H1 (cell line): ENCODE results near the gene PHYHD1. TPM values are rescaled to one million over a fixed set of nuclear protein-coding genes. Genes with fewer than 3 reads are reported as not detected.
A peak's percentile ranks its signal among the peaks of the same experiment; 100 is the strongest.

Experiments used
- CTCF ChIA-PET: fragments of 300-600 bp; sonication (Branson Sonifier 250); formaldehyde crosslinking; loops from one replicate; lab custom pipeline; 2021; ENCODE audit not compliant: partially characterized antibody; lab: Charles Lee
- POLR2A ChIA-PET: fragments of 300-600 bp; sonication (Branson Sonifier 250); formaldehyde crosslinking; loops from one replicate; lab custom pipeline; 2021; ENCODE audit warnings: inconsistent platforms; ENCODE audit not compliant: partially characterized antibody; lab: Charles Lee
- DNase-seq, 2 experiments: peaks; one replicate each; pipeline versions ENCODE4 v3.0.0 to v3.0.0-alpha.2; 2010 to 2022; ENCODE audit warnings: low spot score in 2 of 2, low read depth in 1 of 2, mixed read lengths in 1 of 2
- FAIRE-seq: peaks from 2 replicates; lab custom pipeline; 2011; peaks lifted over from hg19 to GRCh38; lab: Jason Lieb, UNC
- H2AFZ ChIP-seq: 2 replicates; pipeline ENCODE4 v1.8.1; 2012; ENCODE audit warnings: low read length, inconsistent platforms
- H2AK5ac ChIP-seq: 2 replicates; pipeline ENCODE4 v1.6.1; 2013; ENCODE audit warnings: low read depth, low read length
- H2BK120ac ChIP-seq: replicated peaks from 2 replicates; pipeline ENCODE3; 2013; ENCODE audit warnings: low read depth, low read length, inconsistent platforms
- H2BK12ac ChIP-seq: 2 replicates; pipeline ENCODE4 v1.6.1; 2013; ENCODE audit warnings: low read depth, low read length
- H2BK15ac ChIP-seq: 2 replicates; pipeline ENCODE4 v1.6.1; 2013; ENCODE audit warnings: low read length
- H2BK20ac ChIP-seq: 2 replicates; pipeline ENCODE4 v1.6.1; 2013; ENCODE audit warnings: low read length
- H2BK5ac ChIP-seq: 2 replicates; pipeline ENCODE4 v1.6.1; 2013; ENCODE audit warnings: low read depth, low read length
- H3K14ac ChIP-seq: 2 replicates; pipeline ENCODE4 v1.6.1; 2013; ENCODE audit warnings: inconsistent platforms; ENCODE audit not compliant: insufficient read length
- H3K18ac ChIP-seq: 2 replicates; pipeline ENCODE4 v1.6.1; 2013; ENCODE audit warnings: low read length; ENCODE audit errors: extremely low read depth
- H3K23ac ChIP-seq: 2 replicates; pipeline ENCODE4 v1.6.1; 2013; ENCODE audit warnings: inconsistent platforms; ENCODE audit not compliant: insufficient read length
- H3K23me2 ChIP-seq: 2 replicates; pipeline ENCODE4 v1.6.1; 2013; ENCODE audit warnings: low read depth, low read length
- H3K27ac ChIP-seq: 2 replicates; pipeline ENCODE4 v1.6.1; 2011; ENCODE audit warnings: low read depth, low read length, inconsistent platforms
- H3K27me3 ChIP-seq, 4 experiments: replicated peaks in 1 of 4; 1 replicate in 1 of 4; 2 replicates in 3 of 4; pipeline versions ENCODE4 v1.6.1 to v1.8.1; 2011 to 2013; ENCODE audit warnings: low read length in 3 of 4, mild to moderate bottlenecking in 3 of 4, inconsistent platforms in 2 of 4, mixed read lengths in 2 of 4, moderate library complexity in 1 of 4; ENCODE audit not compliant: control insufficient read depth in 3 of 4, insufficient read depth in 3 of 4; ENCODE audit errors: extremely low read depth in 1 of 4
- H3K36me3 ChIP-seq, 4 experiments: 2 replicates each; pipeline versions ENCODE4 v1.6.1 to v1.8.1; 2011 to 2013; ENCODE audit warnings: mild to moderate bottlenecking in 4 of 4, low read length in 3 of 4, moderate library complexity in 2 of 4, control low read depth in 1 of 4, inconsistent platforms in 1 of 4; ENCODE audit not compliant: insufficient read depth in 4 of 4, control insufficient read depth in 2 of 4
- H3K4ac ChIP-seq: replicated peaks from 2 replicates; pipeline ENCODE3; 2013; ENCODE audit warnings: low read length, low read depth, mixed read lengths, inconsistent platforms; ENCODE audit not compliant: insufficient read length
- H3K4me1 ChIP-seq, 4 experiments: replicated peaks in 1 of 4; 1 replicate in 1 of 4; 2 replicates in 3 of 4; pipeline versions ENCODE4 v1.6.1 to v1.8.1; 2011 to 2013; ENCODE audit warnings: low read length in 3 of 4, inconsistent platforms in 2 of 4, mixed read lengths in 1 of 4; ENCODE audit not compliant: insufficient read depth in 4 of 4, control insufficient read depth in 3 of 4
- H3K4me2 ChIP-seq, 2 experiments: 2 replicates each; pipeline versions ENCODE4 v1.6.1 to v1.8.1; 2011 to 2013; ENCODE audit warnings: low read depth in 2 of 2, low read length in 2 of 2, control low read depth in 1 of 2, inconsistent platforms in 1 of 2, mild to moderate bottlenecking in 1 of 2; ENCODE audit not compliant: insufficient read depth in 1 of 2
- H3K4me3 ChIP-seq, 4 experiments: fragments of 200-600, 300-600 bp in 1 of 4; sonication (generic), shearing (Covaris generic), sonication (Bioruptor Twin) in 1 of 4; 2 replicates each; pipeline versions ENCODE4 v1.5.1 to v1.8.1; 2011 to 2016; ENCODE audit warnings: low read length in 4 of 4, low read depth in 3 of 4, control low read depth in 2 of 4, inconsistent platforms in 2 of 4, mild to moderate bottlenecking in 2 of 4, mixed read lengths in 1 of 4, moderate library complexity in 1 of 4; ENCODE audit not compliant: insufficient read depth in 2 of 4; ENCODE audit errors: extremely low read depth in 1 of 4
- H3K56ac ChIP-seq: replicated peaks from 2 replicates; pipeline ENCODE3; 2013; ENCODE audit warnings: low read depth, mild to moderate bottlenecking, mixed read lengths, low read length, inconsistent platforms; ENCODE audit not compliant: insufficient read length
- H3K79me1 ChIP-seq: 2 replicates; pipeline ENCODE4 v1.6.1; 2013; ENCODE audit warnings: low read depth, low read length, control low read depth
- H3K79me2 ChIP-seq, 2 experiments: 2 replicates each; pipeline versions ENCODE4 v1.6.1 to v1.8.1; 2012 to 2013; ENCODE audit warnings: low read length in 2 of 2, mild to moderate bottlenecking in 2 of 2, inconsistent platforms in 1 of 2; ENCODE audit not compliant: insufficient read depth in 2 of 2, control insufficient read depth in 1 of 2
- H3K9ac ChIP-seq, 4 experiments: replicated peaks in 1 of 4; 1 replicate in 1 of 4; 2 replicates in 3 of 4; pipeline versions ENCODE4 v1.6.1 to v1.8.1; 2011 to 2013; ENCODE audit warnings: low read depth in 3 of 4, low read length in 3 of 4, control low read depth in 2 of 4, mild to moderate bottlenecking in 2 of 4, moderate library complexity in 2 of 4, inconsistent platforms in 1 of 4; ENCODE audit errors: extremely low read depth in 1 of 4
- H3K9me3 ChIP-seq, 2 experiments: 2 replicates each; pipeline versions ENCODE4 v1.6.1 to v1.8.1; 2012 to 2013; ENCODE audit warnings: mild to moderate bottlenecking in 2 of 2, moderate library complexity in 2 of 2, control low read depth in 1 of 2, inconsistent platforms in 1 of 2, low read depth in 1 of 2, low read length in 1 of 2, mixed read lengths in 1 of 2; ENCODE audit not compliant: insufficient read depth in 2 of 2
- H4K20me1 ChIP-seq, 2 experiments: replicated peaks in 1 of 2; 2 replicates each; pipeline versions ENCODE3 to v1.8.1; 2011 to 2013; ENCODE audit warnings: inconsistent platforms in 2 of 2, low read length in 2 of 2, mild to moderate bottlenecking in 1 of 2; ENCODE audit not compliant: insufficient read depth in 2 of 2, control insufficient read depth in 1 of 2
- H4K5ac ChIP-seq: 2 replicates; pipeline ENCODE4 v1.6.1; 2013; ENCODE audit warnings: low read length, low read depth, mixed read lengths, inconsistent platforms; ENCODE audit not compliant: insufficient read length
- H4K8ac ChIP-seq: 2 replicates; pipeline ENCODE4 v1.8.0; 2013; ENCODE audit warnings: mild to moderate bottlenecking, moderate library complexity, low read length, inconsistent platforms; ENCODE audit not compliant: insufficient read depth; ENCODE audit errors: extremely low read depth
- H4K91ac ChIP-seq: replicated peaks from 2 replicates; pipeline ENCODE3; 2013; ENCODE audit warnings: low read length, mixed read lengths, inconsistent platforms; ENCODE audit not compliant: insufficient read length
- CHD1 ChIP-seq: IDR thresholded peaks from 2 replicates; pipeline ENCODE4 v1.6.1; 2012; ENCODE audit warnings: low read depth, low read length, improper control_type of control experiment
- HDAC6 ChIP-seq: IDR thresholded peaks from one replicate; pipeline ENCODE4 v1.7.1; 2012; ENCODE audit warnings: low read depth, mild to moderate bottlenecking, inconsistent platforms, low read length, moderate library complexity
- KDM1A ChIP-seq: fragments of 200-600, 300-600 bp; sonication (generic); IDR thresholded peaks from 2 replicates; pipeline ENCODE4 v1.7.1; 2016; ENCODE audit warnings: mild to moderate bottlenecking, low read length, borderline replicate concordance
- NRF1 ChIP-seq: IDR thresholded peaks from 2 replicates; pipeline ENCODE4 v1.6.1; 2011; ENCODE audit warnings: mild to moderate bottlenecking, low read depth, low read length, improper control_type of control experiment
- POU5F1 ChIP-seq: IDR thresholded peaks from 2 replicates; pipeline ENCODE4 v1.6.1; 2011; ENCODE audit warnings: low read depth, mild to moderate bottlenecking, low read length, moderate library complexity
- RBBP5 ChIP-seq: IDR thresholded peaks from 2 replicates; pipeline ENCODE4 v1.7.1; 2012; ENCODE audit warnings: low read depth, mild to moderate bottlenecking, inconsistent platforms, low read length, moderate library complexity, borderline replicate concordance
- RNF2 ChIP-seq: fragments of 200-900, 300-1000 bp; sonication (generic); IDR thresholded peaks from 2 replicates; pipeline ENCODE4 v1.7.1; 2016; ENCODE audit warnings: borderline replicate concordance, low read depth, mild to moderate bottlenecking, antibody characterized with exemption, low read length; ENCODE audit not compliant: poor library complexity, severe bottlenecking; ENCODE audit errors: missing control alignments
- SIRT6 ChIP-seq: IDR thresholded peaks from one replicate; pipeline ENCODE4 v1.7.1; 2012; ENCODE audit warnings: low read length, inconsistent platforms
- WGBS, 2 experiments: shearing (Covaris generic) in 1 of 2; methylation state at CpG; one replicate each; pipeline versions ENCODE4 v1.1.6 to v1.1.7; 2013 to 2015; ENCODE audit warnings: low lambda C conversion rate in 2 of 2, mixed read lengths in 2 of 2, inconsistent platforms in 1 of 2, low coverage in 1 of 2, missing lambda C conversion rate in 1 of 2; ENCODE audit not compliant: insufficient replicate concordance in 2 of 2, insufficient coverage in 1 of 2, insufficient read length in 1 of 2; ENCODE audit errors: extremely low coverage in 1 of 2, missing lambda C conversion rate in 1 of 2; 5-methylcytosine and 5-hydroxymethylcytosine counted together
- polyA plus RNA-seq, 7 experiments: library from polyadenylated mRNA; depleted of rRNA in 3 of 7; stranded (reverse) in 5 of 7; unstranded in 2 of 7; fragments of >200 nt in 5 of 7; fragments of 200-250 nt in 2 of 7; gene quantifications; 1 replicate in 5 of 7; 2 replicates in 1 of 7; 4 replicates in 1 of 7; pipeline versions ENCODE4 v1.2.1 to v1.2.3, GENCODE V29; 2011 to 2013; ENCODE audit warnings: missing spikeins in 2 of 7, mixed read lengths in 2 of 7
- total RNA-seq: library from RNA; stranded (reverse); fragmentation: NEBNext Ultra II Directional; extraction: Animal tissue kit (Norgen Biotek cat#: 25700); gene quantifications from 2 replicates; pipeline ENCODE4 v1.2.1, GENCODE V29; 2021
- TF ChIP-seq, protein P1 (sequence below): IDR thresholded peaks from 2 replicates; pipeline ENCODE4 v1.6.1; 2011; ENCODE audit warnings: low read length, improper control_type of control experiment

PHYHD1 gene
- total and polyA plus RNA-seq, 2 of the 8 experiments (the other 6 are each of a cell fraction or from before 2014, with no cell fraction given), result 14.1 to 25.6 TPM

DNA sequence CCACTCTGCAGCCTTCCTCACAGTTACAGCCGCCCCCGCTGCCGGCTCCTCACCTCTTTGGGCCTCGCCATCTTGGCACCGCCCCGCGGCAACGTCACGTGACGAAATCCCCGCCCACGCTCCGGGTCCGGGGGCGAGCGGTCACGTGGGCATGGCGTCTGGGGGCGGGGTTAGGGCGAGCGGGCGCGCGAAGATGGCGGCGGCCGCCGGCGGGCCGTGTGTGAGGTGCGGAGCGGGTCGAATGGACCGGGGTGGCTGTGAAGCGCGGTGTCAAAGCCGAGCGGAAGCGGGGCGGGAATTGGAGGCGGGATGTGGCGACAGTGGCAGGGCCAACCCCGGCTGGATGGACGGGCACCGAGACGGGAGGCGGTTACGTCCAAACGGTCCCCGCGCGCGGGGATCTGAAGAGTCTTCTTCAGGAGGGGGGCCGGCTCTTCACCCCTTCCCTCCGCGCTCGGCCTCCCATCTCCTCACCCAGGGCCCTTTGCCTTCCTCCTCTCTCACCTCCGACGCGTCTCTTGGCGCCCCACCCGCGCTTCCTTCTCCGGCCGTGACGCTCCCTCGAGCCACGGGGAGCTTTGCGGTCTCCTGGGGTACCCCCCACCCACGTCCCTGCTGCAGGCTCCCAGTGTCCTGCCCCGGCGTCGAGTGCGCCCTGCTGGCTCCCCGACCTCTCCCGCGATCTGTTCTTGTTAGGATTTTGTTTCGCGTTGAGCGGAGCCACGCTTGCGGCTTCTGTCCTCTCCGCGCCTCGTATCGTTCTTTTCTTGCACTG is 26.9 kb downstream of the PHYHD1 start, which contains the start of the genes DOLK and NUP188:
Gene DOLK (minus strand): TSS at position 77 of the 775 bp plus-strand sequence. CDS start 300 bp downstream, outside the sequence.
Gene NUP188 (plus strand): TSS at position 173 of the 775 bp plus-strand sequence. CDS start 21 bp downstream, at position 194.
- H3K14ac ChIP-seq, result no peak within 1 kb of the TSS
- no peak within 1 kb of the TSS for H2BK15ac ChIP-seq
- peaks cover 13% of the 10 kb centered on the region for H3K23me2 ChIP-seq
- WGBS, 2 experiments, result 4% methylated on average over 43 of the region's 86 CpGs; no CpG with 5 or more reads in 1 of the 2 experiments
- peaks cover 0 to 1% of the 10 kb centered on the region in 2 experiments for H4K20me1 ChIP-seq
- H3K18ac ChIP-seq, result peak within 1 kb of the TSS; percentile 97
- 0 out of 2 replicates have a peak within 1 kb of the TSS, but pooled peaks have one; percentile 33 for H2BK12ac ChIP-seq
- H3K9ac ChIP-seq, result peak within 1 kb of the TSS; percentile 86 to 93 (median 89)
- peak within 1 kb of the TSS; percentile 70; the same call in 1 of the 2 replicates for H2AFZ ChIP-seq
- peaks cover 0 to 17% of the 10 kb centered on the region in 2 experiments; a peak in 1 of 4 replicates for H3K79me2 ChIP-seq
- peak within 1 kb of the TSS; percentile 86; the same call in 1 of the 2 replicates for H2AK5ac ChIP-seq
- peak within 1 kb of the TSS; percentile 97 for H4K8ac ChIP-seq
- peak within 1 kb of the TSS; percentile 74 to 96 (median 92) for H3K4me3 ChIP-seq
- H3K27ac ChIP-seq, result peak within 1 kb of the TSS; percentile 78
- FAIRE-seq (no peak), DNase-seq (peak; percentile 67 to 100)
- H4K91ac ChIP-seq, result peak within 1 kb of the TSS; percentile 91
- H2BK120ac ChIP-seq, result peak within 1 kb of the TSS; percentile 43
- peaks cover 0 to 31% (median 7%) of the 10 kb centered on the region in 4 experiments; a peak in 5 of 8 replicates for H3K36me3 ChIP-seq
- no peaks in the 10 kb centered on the region for H3K27me3 ChIP-seq
- peak within 1 kb of the TSS; percentile 95 for H3K56ac ChIP-seq
- peaks cover 0 to 9% (median 6%) of the 10 kb centered on the region in 4 experiments; a peak in 3 of 7 replicates for H3K4me1 ChIP-seq
- peak within 1 kb of the TSS; percentile 95 for H4K5ac ChIP-seq
- peak within 1 kb of the TSS; percentile 85 for H3K4ac ChIP-seq
- H3K4me2 ChIP-seq, result peak within 1 kb of the TSS; percentile 87 to 92
- H3K23ac ChIP-seq, result no peak within 1 kb of the TSS
- ChIA-PET CTCF (interaction anchor here (1.0 kb wide), 1 partner anchor 19 kb away, joined by 5 read pairs; no protein-coding TSS in a partner anchor), POLR2A (interaction anchor here (0.7 to 2.1 kb wide), 5 partner anchors 9 to 395 kb away, joined by 3 to 6 read pairs (median 3); partner anchors contain the start of gene SPTAN1)
- H2BK5ac ChIP-seq, result peak within 1 kb of the TSS; percentile 89
- H3K79me1 ChIP-seq, result peaks cover 10% of the 10 kb centered on the region
- H3K9me3 ChIP-seq, result no peaks in the 10 kb centered on the region
- H2BK20ac ChIP-seq, result no peak within 1 kb of the TSS
- TF ChIP-seq NRF1 (no peak), KDM1A (no peak), HDAC6 (no peak), RBBP5 (peak; percentile 93), CHD1 (no peak), RNF2 (no peak), SIRT6 (no peak), POU5F1 (no peak)
- TF ChIP-seq, protein P1, sequence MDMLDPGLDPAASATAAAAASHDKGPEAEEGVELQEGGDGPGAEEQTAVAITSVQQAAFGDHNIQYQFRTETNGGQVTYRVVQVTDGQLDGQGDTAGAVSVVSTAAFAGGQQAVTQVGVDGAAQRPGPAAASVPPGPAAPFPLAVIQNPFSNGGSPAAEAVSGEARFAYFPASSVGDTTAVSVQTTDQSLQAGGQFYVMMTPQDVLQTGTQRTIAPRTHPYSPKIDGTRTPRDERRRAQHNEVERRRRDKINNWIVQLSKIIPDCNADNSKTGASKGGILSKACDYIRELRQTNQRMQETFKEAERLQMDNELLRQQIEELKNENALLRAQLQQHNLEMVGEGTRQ, result peak; percentile 99
